ENCODE results near the gene MRPS27.
A peak's percentile ranks its signal among the peaks of the same experiment; 100 is the strongest.
"Not testable (repeated sequence)": the region's sequence is repeated elsewhere in the genome, so short reads cannot be mapped to it uniquely, and the experiment has no call there.

Gene MRPS27

DNA sequence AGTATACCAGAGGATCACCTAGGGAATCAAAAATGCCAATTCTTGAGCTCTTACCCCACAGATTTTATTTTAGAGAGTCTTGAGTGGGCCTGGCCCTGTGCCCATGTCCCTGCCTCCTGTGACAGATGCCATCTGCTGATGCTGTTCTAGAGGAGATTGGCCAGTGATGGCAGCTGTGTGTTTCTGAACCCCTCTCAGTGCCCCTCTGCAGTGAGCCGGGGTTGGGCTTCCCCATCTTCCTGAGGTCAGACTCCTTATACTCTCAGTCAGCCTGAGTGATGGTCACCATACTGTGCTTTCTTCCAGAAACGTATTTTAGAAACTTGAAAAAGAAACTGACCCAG, 6.2 kb upstream of the MRPS27 start:
- Histone ChIP-seq H3K4me3 (ENCODE audit: extremely low read depth, insufficient read depth, low read length, poor library complexity, severe bottlenecking) (no peak overlapping the region), H3K9me3 (ENCODE audit: control insufficient read depth, low read length) (no peaks in the 10 kb centered on the region), H3K36me3 (ENCODE audit: control insufficient read depth, insufficient read depth, low read length) (peaks cover 65% of the 10 kb centered on the region), H3K4me1 (ENCODE audit: control insufficient read depth, insufficient read depth, low read length, poor library complexity, severe bottlenecking) (no peaks in the 10 kb centered on the region), H3K27ac (ENCODE audit: low read depth, low read length, severe bottlenecking) (no peak overlapping the region)
- 92 to 93% methylated on average over 2 of the region's 2 CpGs for WGBS, 2 experiments (ENCODE audit: insufficient coverage in 2 of 2)

GRCh38 chr5:72325566-72326305, 5.7 kb upstream of the MRPS27 start:
- Histone ChIP-seq H3K27ac (ENCODE audit: low read depth, low read length, severe bottlenecking) (no peak overlapping the region), H3K9me3 (ENCODE audit: control insufficient read depth, low read length) (no peaks in the 10 kb centered on the region), H3K4me3 (ENCODE audit: extremely low read depth, insufficient read depth, low read length, poor library complexity, severe bottlenecking) (no peak overlapping the region), H3K4me1 (ENCODE audit: control insufficient read depth, insufficient read depth, low read length, poor library complexity, severe bottlenecking) (no peaks in the 10 kb centered on the region), H3K36me3 (ENCODE audit: control insufficient read depth, insufficient read depth, low read length) (peaks cover 59% of the 10 kb centered on the region)
- 83 to 97% methylated on average over 3 of the region's 4 CpGs for WGBS, 2 experiments (ENCODE audit: insufficient coverage in 2 of 2)

- Histone ChIP-seq H3K9me3 (ENCODE audit: control insufficient read depth, low read length) (no peaks in the 10 kb centered on the region), H3K36me3 (ENCODE audit: control insufficient read depth, insufficient read depth, low read length) (peaks cover 47% of the 10 kb centered on the region), H3K4me3 (ENCODE audit: extremely low read depth, insufficient read depth, low read length, poor library complexity, severe bottlenecking) (no peak overlapping the region), H3K27ac (ENCODE audit: low read depth, low read length, severe bottlenecking) (no peak overlapping the region), H3K4me1 (ENCODE audit: control insufficient read depth, insufficient read depth, low read length, poor library complexity, severe bottlenecking) (no peaks in the 10 kb centered on the region)
- 76 to 90% methylated on average over 3 to 4 of the region's 5 CpGs for WGBS, 2 experiments (ENCODE audit: insufficient coverage in 2 of 2)
These were observed 4.3 kb upstream of the MRPS27 start for GRCh38 chr5:72324189-72324825.

GRCh38 chr5:72319435-72319975, 535 bp downstream of the MRPS27 start:
- WGBS, 2 experiments (ENCODE audit: insufficient coverage in 2 of 2) = 4% methylated on average over 14 of the region's 28 CpGs; no CpG with 5 or more reads in 1 of the 2 experiments
- H3K9me3 ChIP-seq (ENCODE audit: control insufficient read depth, low read length) = not testable (repeated sequence)

DNA sequence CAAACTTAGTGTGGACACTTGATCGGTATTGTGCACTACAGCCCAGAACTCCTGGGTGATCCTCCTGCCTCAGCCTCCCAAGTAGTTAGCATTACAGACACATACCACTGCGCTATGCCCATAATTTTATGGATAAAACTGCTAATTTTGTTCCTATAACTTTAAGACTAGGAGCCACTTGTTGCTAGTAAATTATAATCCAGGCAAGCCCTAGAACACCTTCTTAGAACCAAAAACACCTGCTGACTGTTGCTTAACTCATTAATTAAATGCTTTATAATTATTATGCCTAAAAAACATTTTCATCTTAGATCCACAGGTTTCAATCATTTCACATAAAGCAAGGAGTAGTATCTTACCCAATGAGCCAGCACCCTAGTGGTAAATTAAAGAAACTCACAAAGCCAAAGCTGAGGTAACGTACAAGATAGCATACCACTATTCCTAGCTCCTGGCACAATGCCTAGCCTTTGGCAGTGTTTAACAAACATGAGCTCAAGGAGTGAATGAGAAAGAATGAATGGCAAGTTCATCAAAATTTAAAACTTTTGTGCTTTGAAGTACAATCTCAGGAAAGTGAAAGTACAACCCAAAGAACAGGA, 5.4 kb downstream of the MRPS27 start:
- H3K36me3 ChIP-seq (ENCODE audit: control insufficient read depth, insufficient read depth, low read length) = peaks cover 40% of the 10 kb centered on the region
- no peak overlapping the region for H3K4me3 ChIP-seq (ENCODE audit: extremely low read depth, insufficient read depth, low read length, poor library complexity, severe bottlenecking)
- no peak overlapping the region for H3K27ac ChIP-seq (ENCODE audit: low read depth, low read length, severe bottlenecking)
- H3K4me1 ChIP-seq (ENCODE audit: control insufficient read depth, insufficient read depth, low read length, poor library complexity, severe bottlenecking) = no peaks in the 10 kb centered on the region
- H3K9me3 ChIP-seq (ENCODE audit: control insufficient read depth, low read length) = no peaks in the 10 kb centered on the region
- 100% methylated on average over 1 to 2 of the region's 3 CpGs for WGBS, 2 experiments (ENCODE audit: insufficient coverage in 2 of 2)

More at GRCh38 chr5:72319435-72319975, 535 bp downstream of the MRPS27 start:
- not testable (repeated sequence) for H3K4me1 ChIP-seq (ENCODE audit: control insufficient read depth, insufficient read depth, low read length, poor library complexity, severe bottlenecking)
- H3K27ac ChIP-seq (ENCODE audit: low read depth, low read length, severe bottlenecking) = peak overlapping the region; percentile 79
- peak overlapping the region; percentile 92 for H3K4me3 ChIP-seq (ENCODE audit: extremely low read depth, insufficient read depth, low read length, poor library complexity, severe bottlenecking)
- peaks cover 32% of the 10 kb centered on the region for H3K36me3 ChIP-seq (ENCODE audit: control insufficient read depth, insufficient read depth, low read length)

- Histone ChIP-seq H3K27ac (ENCODE audit: low read depth, low read length, severe bottlenecking) (no peak overlapping the region), H3K4me3 (ENCODE audit: extremely low read depth, insufficient read depth, low read length, poor library complexity, severe bottlenecking) (no peak overlapping the region), H3K36me3 (ENCODE audit: control insufficient read depth, insufficient read depth, low read length) (peaks cover 48% of the 10 kb centered on the region), H3K4me1 (ENCODE audit: control insufficient read depth, insufficient read depth, low read length, poor library complexity, severe bottlenecking) (no peaks in the 10 kb centered on the region), H3K9me3 (ENCODE audit: control insufficient read depth, low read length) (no peaks in the 10 kb centered on the region)
- WGBS, 2 experiments (ENCODE audit: insufficient coverage in 2 of 2) = no CpG with 5 or more reads among the region's 1 CpG
These were observed 6.9 kb downstream of the MRPS27 start for GRCh38 chr5:72313141-72313540.

- peaks cover 43% of the 10 kb centered on the region for H3K36me3 ChIP-seq (ENCODE audit: control insufficient read depth, insufficient read depth, low read length)
- no peak overlapping the region for H3K4me3 ChIP-seq (ENCODE audit: extremely low read depth, insufficient read depth, low read length, poor library complexity, severe bottlenecking)
- H3K9me3 ChIP-seq (ENCODE audit: control insufficient read depth, low read length) = no peaks in the 10 kb centered on the region
- H3K27ac ChIP-seq (ENCODE audit: low read depth, low read length, severe bottlenecking) = peak overlapping the region; percentile 5
- H3K4me1 ChIP-seq (ENCODE audit: control insufficient read depth, insufficient read depth, low read length, poor library complexity, severe bottlenecking) = peaks cover 5% of the 10 kb centered on the region
- 63 to 91% methylated on average over 2 to 6 of the region's 6 CpGs for WGBS, 2 experiments (ENCODE audit: insufficient coverage in 2 of 2)
These were observed 11.2 kb downstream of the MRPS27 start for GRCh38 chr5:72308853-72309191.

- Histone ChIP-seq H3K4me1 (ENCODE audit: control insufficient read depth, insufficient read depth, low read length, poor library complexity, severe bottlenecking) (peaks cover 5% of the 10 kb centered on the region), H3K36me3 (ENCODE audit: control insufficient read depth, insufficient read depth, low read length) (peaks cover 39% of the 10 kb centered on the region), H3K27ac (ENCODE audit: low read depth, low read length, severe bottlenecking) (peak overlapping the region; percentile 93), H3K4me3 (ENCODE audit: extremely low read depth, insufficient read depth, low read length, poor library complexity, severe bottlenecking) (peak overlapping the region; percentile 49), H3K9me3 (ENCODE audit: control insufficient read depth, low read length) (no peaks in the 10 kb centered on the region)
- WGBS, 2 experiments (ENCODE audit: insufficient coverage in 2 of 2) = 24 to 41% methylated on average over 40 to 63 of the region's 76 CpGs
These were observed 11.8 kb downstream of the MRPS27 start for GRCh38 chr5:72307968-72308852.

DNA sequence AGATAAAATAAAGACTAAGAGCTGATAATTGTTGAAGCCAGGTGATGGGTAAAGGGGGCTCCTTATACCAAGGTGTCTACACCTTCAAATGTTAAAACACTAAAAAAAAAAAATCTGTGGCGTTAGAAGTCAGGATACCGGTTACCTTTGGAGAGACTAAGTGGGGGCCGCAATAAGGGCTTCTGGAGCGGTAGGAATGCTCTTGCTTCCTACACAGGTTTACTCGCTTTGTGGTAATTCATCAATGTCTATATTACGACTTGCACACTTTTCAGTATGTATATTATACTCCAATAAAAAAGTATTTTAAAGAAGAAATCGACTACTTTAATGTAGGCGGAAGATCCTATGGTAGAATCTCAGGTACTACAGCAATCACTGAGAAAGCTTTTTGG, 12.5 kb downstream of the MRPS27 start:
- peak overlapping the region; percentile 93 for H3K27ac ChIP-seq (ENCODE audit: low read depth, low read length, severe bottlenecking)
- peak overlapping the region; percentile 49 for H3K4me3 ChIP-seq (ENCODE audit: extremely low read depth, insufficient read depth, low read length, poor library complexity, severe bottlenecking)
- peaks cover 6% of the 10 kb centered on the region for H3K4me1 ChIP-seq (ENCODE audit: control insufficient read depth, insufficient read depth, low read length, poor library complexity, severe bottlenecking)
- 67 to 84% methylated on average over 5 of the region's 8 CpGs for WGBS, 2 experiments (ENCODE audit: insufficient coverage in 2 of 2)
- H3K36me3 ChIP-seq (ENCODE audit: control insufficient read depth, insufficient read depth, low read length) = peaks cover 34% of the 10 kb centered on the region
- H3K9me3 ChIP-seq (ENCODE audit: control insufficient read depth, low read length) = no peaks in the 10 kb centered on the region
